HG03108 (cell line): Measurements from ENCODE around the gene PTGDR2.

Source experiments
- ATAC-seq: cut with Tn5 transposase; IDR thresholded peaks from one replicate; pipeline ENCODE4 v1.9.1; 2021; ENCODE audit warnings: moderate library complexity; ENCODE audit not compliant: unreplicated experiment

The PTGDR2 gene

DNA sequence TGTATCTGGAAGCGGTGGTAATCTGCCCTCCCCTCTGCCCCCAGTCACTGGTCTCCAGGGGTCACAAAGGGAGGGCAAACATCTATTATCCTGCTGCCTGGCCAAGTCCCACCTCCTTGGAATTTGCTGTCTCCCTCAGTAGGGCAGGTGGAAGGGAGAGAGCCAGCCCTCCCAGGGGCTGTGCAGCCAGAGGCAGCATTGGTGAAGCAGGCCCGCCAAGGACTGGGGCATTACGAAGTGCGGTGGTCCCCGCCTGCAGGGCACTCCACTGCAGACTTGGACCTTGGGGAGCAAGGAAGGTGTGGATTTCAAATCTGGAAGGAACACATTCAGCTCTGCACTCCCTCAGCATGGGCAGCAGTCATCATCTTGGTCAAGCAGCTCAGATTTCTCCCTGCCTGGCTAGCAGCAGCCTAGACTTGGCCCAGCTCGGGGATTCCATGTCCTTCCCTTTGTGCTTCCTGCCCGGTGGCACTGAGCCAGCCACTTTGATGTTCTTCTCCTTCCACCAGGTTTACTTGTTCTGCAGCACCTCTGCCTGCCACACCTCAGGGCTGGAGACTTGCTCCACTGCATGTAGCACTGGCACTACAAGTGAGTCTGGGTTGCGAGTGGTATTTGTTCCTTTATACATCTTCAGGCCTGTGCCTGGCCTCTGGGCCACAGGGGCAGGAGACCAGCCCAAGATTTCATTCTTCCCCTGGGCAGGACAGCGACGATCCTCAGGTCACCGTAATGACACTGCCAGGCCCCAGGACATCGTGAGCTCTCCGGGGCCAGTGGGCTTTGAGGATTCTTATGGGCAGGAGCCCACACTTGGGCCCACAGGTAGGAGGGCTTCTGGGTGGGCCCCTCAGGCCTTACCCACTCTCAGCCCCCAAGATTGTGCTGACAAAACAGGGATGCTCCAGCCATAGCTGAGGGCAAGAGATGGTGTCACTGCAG is 18.9 kb upstream of the PTGDR2 start:
- no peak for ATAC-seq

DNA sequence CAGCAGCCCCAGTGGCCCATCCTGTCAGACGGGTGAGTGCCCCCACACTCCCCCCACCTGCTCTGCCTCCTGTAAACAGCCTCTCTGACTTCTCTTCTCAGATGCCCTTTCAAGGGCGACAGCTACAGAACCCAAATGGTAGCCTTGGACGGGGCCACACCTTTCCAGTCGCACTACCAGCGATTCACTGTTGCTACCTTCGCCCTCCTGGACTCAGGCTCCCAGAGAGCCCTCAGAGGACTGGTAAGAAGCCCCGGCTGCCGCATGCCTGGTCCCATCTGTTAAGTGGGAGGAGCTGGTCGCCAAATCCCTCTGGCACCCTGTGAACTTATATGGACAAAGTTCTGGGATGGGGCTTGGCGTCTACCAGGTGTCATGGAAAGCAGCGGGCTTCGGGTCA is 17.8 kb upstream of the PTGDR2 start:
- ATAC-seq = no peak

DNA sequence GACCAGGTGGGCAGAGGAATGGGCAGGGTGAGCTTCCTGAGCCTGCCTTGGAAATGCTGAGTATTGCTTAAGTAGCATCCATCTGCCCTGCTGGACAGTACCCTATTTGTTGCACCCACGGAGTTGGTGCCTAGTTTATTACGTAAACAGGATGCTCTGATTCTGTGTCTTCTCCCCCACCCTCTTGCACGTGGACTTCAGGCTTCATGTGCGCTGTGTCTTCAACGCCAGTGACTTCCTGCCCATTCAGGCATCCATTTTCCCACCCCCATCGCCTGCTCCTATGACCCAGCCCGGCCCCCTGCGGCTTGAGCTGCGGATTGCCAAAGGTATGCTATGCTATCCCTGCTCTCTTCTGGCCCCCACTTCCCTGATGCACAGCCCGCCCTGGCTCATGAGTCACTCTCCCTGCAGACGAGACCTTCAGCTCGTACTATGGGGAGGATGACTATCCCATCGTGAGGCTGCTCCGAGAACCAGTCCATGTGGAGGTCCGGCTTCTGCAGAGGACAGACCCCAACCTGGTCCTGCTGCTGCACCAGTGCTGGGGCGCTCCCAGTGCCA is 17.3 kb upstream of the PTGDR2 start:
- no peak for ATAC-seq

DNA sequence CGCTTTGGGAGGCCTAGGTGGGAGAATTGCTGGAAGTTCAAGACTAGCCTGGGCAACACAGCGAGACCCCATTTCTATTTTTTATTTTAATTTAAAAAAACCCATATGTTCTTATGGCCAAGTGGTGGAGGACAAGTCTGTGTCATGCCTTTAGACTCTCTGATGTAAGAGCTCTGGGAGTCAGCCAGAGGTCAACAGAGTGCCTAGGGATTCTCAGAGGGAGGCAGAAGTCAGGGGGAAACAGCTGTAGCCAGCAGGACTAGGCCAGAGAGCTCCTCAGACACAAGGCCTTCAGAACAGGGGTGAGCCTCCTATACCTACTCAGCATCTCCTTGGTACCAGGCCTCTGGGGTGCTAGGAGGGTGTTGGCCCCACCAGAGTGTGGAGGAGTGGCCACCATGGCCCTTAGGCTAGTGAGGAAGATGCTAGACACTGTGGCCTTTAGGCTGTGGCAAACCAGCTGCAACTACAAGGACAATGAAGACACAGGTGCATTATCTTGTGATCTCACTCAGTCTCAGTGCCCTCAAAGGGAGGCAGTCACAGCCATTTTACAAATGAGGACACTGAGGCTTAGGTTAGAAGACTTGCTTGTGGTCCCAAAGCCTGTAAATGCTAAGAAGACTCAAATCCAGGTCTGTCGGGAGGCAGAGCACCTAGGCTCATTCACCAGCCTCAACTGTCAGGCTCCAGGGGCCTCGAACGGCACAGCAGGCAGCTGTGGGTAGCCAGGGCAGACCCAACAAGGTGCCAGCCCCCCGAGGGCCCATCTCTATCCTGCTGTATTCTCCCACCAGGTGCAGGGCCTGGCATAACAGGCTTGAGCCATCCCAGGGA is 16.6 kb upstream of the PTGDR2 start:
- no peak for ATAC-seq

DNA sequence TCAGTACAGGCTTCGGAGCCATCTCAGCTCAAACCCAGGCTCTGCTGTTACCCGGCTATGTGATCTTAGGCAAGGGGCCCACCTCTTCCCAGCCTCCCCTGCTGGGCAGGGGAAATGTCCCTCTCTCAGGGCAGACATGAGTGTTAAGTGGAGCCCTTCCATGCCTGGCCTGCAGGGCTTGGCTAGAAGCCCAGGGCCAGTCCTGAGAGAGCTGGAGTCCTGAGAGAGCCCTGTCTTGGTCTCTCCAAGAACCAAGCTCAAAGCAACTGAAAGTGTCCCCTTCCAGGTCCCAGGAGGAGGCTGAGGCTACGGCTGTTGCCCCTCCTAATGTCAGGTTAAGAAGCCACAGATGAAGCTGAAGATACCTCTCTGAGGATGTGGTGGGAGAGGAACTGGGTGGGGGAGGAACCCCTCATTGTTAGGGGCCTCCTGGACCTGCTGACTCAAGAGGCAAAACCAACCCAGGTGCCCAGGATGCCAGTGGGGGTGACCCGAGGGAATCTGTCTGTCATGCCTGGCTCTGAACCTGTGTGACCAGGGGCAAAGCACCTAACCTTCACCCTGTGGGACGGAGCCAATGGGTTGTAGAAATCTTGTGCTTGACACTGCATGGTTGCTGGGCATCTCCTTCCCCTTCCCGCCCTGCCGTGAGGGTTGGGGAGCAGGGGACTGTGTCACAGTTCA is 15.8 kb upstream of the PTGDR2 start:
- no peak for ATAC-seq

DNA sequence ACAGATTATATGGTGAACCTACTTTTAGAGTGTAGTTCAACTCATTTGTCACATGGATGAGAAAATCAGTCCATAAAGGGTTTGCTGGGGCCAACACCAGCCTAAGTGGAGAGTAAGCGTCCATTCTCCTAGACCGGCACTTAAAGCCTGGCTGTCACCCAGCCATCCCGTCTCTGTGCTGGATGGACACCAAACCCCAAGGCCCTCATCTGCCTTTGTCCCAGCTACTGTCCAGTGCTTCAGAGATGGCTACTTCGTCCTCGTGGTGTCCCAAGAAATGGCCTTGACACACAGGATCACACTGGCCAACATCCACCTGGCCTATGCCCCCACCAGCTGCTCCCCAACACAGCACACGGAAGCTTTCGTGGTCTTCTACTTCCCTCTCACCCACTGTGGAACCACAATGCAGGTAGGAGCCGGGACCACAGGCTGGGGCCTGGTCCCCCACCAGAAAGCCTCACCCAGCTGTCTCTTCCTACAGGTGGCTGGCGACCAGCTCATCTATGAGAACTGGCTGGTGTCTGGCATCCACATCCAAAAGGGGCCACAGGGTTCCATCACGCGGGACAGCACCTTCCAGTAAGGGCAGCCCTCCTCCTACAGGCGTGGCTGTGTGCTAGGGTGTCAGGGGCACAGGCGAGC is 15.1 kb upstream of the PTGDR2 start:
- ATAC-seq = no peak

DNA sequence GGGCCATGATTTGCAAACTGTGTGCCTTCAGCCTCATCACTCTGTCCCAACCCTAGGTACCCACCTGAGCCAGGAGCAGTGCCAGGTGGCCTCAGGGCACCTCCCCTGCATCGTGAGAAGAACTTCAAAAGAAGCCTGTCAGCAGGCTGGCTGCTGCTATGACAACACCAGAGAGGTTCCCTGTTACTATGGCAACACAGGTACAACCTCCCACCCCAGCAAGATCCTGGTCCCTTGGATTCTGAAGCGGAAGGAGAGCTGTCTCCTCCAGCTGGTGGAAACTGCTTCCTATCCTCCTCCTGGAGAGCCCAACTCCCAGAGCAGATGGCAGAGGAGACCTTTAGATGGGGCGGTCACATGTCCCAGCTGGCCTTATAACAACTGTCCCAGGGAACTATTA is 14.5 kb upstream of the PTGDR2 start:
- ATAC-seq = no peak

DNA sequence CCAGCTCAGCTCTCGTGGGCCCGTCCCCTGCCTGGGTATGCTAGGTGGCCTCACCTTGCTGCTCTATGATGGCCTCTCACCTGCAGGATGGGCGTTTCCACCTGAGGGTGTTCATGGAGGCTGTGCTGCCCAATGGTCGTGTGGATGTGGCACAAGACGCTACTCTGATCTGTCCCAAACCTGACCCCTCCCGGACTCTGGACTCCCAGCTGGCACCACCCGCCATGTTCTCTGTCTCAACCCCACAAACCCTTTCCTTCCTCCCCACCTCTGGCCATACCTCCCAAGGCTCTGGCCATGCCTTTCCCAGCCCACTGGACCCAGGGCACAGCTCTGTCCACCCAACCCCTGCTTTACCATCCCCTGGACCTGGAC is 13.7 kb upstream of the PTGDR2 start:
- no peak for ATAC-seq

DNA sequence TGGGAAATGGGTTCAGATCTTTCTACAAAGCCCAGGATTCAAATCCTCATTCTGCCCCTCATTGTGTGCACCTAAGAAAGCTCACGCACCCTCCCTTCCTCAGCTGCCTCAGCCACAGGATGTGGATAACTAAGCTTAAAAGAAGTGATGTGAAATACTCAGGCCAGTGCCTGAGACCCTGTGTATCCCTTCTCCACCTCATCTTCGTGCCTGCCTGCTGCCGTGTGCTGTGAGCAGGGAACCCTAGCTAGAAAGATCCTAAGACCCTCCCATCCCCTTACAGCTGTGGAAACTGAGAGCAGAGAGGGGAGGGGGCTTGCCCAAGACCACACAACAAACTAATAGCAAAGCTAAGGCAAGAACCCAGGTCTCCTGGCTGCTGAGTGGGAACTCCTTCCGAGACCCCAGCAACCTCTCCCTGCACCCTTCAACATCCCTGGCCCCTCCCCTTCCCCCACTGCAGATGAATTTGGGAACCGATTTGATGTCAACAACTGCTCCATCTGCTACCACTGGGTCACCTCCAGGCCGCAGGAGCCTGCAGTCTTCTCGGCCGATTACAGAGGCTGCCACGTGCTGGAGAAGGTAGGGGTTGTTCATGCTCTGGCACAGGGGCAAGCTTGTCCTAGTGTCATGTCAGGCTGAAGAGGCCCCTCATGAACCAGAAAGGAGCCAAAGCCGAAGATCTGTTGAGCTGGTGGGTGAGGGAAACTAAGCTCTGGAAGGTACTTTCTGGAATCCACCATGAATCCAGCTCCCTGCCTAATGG is 13.1 kb upstream of the PTGDR2 start:
- ATAC-seq = no peak

DNA sequence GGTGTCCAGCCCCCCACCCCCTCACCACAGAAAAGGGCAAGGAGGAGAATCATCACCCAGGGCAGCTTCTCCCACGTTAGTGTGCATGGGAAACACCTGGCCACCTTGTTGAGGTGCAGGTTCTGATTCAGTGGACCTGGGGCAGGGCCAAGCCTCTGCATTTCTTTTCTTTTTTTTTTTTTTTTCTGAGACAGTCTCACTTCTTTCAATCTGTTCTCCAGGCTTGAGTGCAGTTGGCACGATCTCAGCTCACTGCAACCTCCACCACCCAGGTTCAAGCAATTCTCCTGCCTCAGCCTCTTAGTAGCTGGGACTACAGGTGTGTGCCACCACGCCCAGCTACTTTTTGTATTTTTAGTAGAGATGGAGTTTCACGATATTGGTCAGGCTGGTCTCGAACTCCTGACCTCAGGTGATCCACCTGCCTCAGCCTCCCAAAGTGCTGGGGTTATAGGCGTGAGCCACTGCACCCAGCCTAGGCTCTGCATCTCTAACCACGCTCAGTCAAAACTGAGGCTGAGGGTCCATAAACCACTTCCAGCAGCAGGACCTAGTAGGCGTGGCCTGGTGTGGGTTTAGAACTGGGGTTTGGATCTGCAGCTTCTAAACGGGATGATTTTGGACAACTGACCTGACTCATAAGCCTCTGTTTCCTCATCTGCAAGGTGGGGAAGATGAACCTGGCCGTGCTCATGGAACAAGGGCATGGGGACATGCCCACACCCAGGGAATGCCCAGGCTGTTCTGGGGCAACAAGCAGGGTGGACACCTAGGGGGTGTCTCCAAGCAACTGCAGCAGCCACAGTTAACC is 12.3 kb upstream of the PTGDR2 start:
- no peak for ATAC-seq

DNA sequence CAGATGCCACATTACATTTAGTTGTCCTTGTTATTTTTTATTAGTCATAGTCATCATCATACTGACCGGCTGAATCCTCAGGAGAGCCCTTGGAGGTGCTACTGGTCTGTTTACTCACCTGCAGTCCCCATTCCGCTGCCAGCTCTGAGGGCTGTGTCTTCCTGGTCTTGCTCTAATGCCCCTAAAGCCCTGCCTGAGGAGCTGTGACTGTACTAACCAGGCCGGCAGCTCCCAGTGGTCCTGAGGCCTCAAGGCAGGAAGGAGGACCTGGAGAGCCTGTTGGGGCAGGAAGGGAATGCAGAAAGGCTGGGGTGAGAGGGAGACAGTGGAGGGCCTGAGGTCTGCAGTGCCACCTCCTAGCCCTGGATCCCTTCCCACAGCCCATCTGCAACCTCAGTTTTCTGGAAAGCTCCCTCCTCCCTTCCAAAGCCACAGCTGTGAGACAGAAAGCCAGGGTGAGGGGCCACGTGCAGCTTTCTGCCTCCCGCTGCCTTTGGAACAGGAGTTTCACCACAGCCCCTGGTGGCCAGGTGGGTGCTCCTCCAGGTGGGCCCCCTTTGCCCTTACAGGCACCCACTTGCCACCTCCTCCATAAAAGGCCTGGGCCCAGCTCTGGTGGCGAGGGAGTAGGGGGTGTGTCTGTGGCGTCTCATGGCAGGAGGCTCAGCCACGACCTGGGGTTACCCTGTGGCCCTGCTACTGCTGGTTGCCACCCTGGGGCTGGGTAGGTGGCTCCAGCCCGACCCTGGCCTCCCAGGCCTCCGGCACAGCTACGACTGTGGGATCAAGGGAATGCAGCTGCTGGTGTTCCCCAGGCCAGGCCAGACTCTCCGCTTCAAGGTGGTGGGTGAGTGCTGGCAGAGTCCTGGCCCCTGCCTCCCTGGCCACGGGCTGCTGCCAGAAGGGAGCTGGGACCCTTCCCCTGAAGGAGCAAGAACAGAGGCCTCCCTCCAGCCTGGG is 11.4 kb upstream of the PTGDR2 start, which contains the start of gene ZP1:
Gene ZP1 (plus strand): TSS at position 632 of the 960 bp plus-strand sequence. CDS start 20 bp downstream, at position 652.
- ATAC-seq = no peak

DNA sequence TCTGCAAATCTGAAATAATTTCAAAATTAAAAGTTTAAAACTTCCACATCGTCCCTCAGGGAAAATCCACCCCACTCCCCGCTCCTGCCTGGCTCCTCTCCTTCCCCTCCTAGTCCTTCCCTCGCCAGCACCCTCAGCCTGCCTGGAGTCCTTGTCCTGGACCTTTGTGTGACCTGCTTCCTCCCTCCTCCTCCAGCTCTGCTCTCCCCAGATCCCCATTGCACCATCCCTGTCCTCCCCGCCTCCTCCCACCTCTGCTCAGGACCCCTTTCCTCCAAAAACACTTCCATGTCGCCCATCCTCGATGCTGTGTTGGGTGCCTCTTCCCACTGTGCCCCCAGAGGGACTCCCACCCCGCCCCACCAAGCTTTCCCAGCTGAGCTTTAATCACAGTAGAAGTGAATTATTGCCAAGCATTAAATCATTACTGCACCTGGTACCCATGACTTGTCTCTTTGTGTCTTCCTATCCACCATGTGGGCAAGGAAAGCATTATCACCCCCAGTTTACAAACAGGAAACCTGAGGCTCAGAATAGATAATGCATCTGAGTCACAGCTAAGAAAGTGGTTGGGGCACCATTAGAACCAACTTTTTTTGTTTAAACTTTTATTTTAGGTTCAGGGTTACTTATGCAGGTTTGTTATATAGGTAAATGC is 9.2 kb upstream of the PTGDR2 start:
- no peak for ATAC-seq

DNA sequence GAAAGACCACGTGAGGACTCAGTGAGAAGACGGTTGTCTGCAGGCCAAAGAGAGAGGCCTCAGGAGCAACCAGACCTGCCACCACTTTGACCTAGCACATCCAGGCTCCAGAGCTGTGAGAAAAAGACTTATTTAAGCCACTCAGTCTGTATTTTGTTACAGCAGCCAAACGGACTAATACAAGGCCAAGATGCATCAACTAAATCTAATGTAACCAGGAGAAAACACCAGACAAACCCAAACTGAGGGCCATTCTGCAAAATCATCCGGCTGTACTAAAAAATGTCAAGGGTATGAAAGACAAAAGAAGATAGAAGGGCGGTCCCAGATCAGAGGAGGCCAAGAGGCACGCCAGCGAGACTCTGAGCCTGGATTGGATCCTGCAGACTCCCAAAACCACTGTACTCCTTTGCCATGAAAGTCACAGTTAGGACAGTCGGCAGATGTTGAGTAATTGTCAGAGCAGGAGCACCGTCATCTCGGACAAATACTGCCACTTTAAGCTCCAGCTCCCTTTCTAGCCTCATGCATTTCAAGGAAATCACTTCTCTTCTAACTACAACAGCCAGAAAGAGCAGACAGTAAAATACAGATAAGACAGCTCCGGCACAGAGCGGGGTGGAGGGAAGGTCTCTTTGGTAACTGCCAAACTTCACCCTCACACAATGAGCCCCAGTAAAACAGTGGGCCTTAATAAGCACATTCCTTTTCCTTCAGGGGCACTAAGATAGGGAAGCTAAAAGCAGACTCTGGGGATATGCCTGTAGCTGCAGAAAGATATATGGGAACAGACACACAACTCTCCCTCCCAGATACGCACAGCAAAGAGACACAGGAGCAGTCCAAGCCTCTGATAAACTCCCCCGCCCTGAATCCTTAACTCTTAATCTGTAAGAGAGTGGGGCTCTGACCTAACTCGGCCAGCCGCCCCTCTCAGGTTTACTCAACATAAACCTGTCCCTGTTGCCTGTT is 8.1 kb upstream of the PTGDR2 start:
- ATAC-seq = no peak

DNA sequence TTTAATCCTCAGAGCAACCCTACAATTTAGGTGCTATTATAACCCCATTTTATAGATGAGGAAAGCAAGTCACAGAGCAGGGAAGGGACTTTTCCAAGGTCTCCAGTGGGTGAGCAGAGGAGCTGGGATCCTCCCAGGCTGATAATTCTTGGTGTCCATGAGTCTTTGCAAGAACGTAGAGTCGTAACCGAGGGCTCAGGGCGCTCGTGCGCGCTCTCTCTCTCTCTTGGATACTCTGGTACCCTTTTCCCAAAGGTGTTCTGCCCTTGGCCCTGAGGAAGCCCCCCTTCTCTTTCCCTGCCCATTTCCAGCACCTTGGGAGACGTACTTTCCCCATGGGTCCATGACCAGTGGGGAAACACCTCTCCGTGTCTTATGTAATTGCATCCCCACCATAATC is 6.4 kb upstream of the PTGDR2 start:
- no peak for ATAC-seq

DNA sequence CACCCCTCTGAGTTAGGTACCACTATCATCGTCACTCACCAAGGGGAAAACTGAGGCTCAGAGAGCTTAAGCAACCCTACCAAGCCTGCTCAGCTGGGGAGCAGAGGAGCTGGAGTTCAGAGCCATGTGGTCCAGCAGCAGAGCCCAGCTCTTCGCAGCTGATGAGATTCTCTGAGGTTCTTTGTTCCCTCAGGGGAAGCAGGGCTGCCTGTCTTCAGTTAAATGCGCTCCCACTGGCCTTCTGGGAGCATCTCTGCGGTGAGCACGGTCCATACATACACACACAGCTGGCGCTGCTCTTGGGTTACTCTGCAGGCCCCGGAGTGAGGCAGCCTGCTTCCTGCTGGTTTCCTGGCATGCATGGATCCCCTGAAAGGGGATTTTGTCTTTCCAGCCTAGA is 5.2 kb upstream of the PTGDR2 start:
- ATAC-seq = no peak

DNA sequence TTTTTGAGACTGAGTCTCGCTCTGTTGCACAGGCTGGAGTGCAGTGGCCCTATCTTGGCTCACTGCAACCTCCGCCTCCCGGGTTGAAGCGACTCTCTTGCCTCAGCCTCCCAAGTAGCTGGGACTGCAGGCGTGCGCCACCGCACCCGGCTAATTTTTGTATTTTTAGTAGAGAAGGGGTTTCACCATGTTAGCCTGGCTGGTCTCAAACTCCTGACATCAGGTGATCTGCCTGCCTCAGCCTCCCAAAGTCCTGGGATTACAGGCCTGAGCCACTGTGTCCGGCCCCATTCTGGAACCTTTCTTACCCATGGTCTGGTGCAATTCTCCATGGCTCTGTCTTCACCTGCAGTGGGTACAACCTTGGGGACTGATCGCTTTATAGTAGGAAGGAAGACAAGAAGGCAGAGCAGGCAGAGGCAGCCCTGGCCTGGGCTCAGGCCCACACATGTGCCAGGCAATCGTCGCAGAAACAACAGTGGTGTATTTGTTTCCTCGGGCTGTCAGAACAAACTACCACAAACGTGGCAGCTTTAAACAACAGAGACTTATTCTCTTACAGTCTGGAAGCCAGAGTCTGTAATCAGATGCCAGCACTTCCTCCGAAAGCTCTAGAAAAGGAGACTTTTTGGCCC is 4.0 kb upstream of the PTGDR2 start:
- ATAC-seq = no peak
